Central memory CD8-positive, alpha-beta T cell (primary cell): ENCODE results near the gene MINPP1.

Source experiments
- ATAC-seq: fragments of 150-1000 bp; cut with Tn5 transposase; replicated peaks from 2 replicates; pipeline ENCODE4 v1.10.0; 2022; ENCODE audit warnings: mild to moderate bottlenecking, moderate FRiP score, moderate number of reproducible peaks; ENCODE audit not compliant: poor library complexity, severe bottlenecking; ENCODE audit errors: extremely low read depth
- DNase-seq, 2 donors: peaks; one replicate each; pipeline ENCODE4 v3.0.0; 2021; ENCODE audit warnings: low spot score in 2 of 2
- H3K27ac Mint-ChIP-seq: one replicate; pipeline ENCODE4 v1.8.0; 2022; ENCODE audit warnings: low read depth, mild to moderate bottlenecking, moderate library complexity, mixed read lengths
- H3K27me3 Mint-ChIP-seq: one replicate; pipeline ENCODE4 v1.8.0; 2022; ENCODE audit warnings: mixed read lengths
- H3K36me3 Mint-ChIP-seq: one replicate; pipeline ENCODE4 v1.8.0; 2022; ENCODE audit warnings: mild to moderate bottlenecking, moderate library complexity, mixed read lengths; ENCODE audit not compliant: insufficient read depth
- H3K4me1 Mint-ChIP-seq: one replicate; pipeline ENCODE4 v1.8.0; 2022; ENCODE audit warnings: mixed read lengths
- H3K4me3 Mint-ChIP-seq: one replicate; pipeline ENCODE4 v1.8.0; 2022; ENCODE audit warnings: mild to moderate bottlenecking, moderate library complexity, mixed read lengths
- H3K9me3 Mint-ChIP-seq: one replicate; pipeline ENCODE4 v1.8.0; 2022; ENCODE audit warnings: mixed read lengths

The MINPP1 gene

GRCh38 chr10:87532696-87533095 lies 28.0 kb downstream of the MINPP1 start:
- H3K4me3 Mint-ChIP-seq: no peak overlapping the region
- no peak overlapping the region for H3K27ac Mint-ChIP-seq
- peaks cover 18% of the 10 kb centered on the region for H3K4me1 Mint-ChIP-seq
- H3K9me3 Mint-ChIP-seq: no peaks in the 10 kb centered on the region
- peaks cover 2% of the 10 kb centered on the region for H3K36me3 Mint-ChIP-seq
- ATAC-seq (no peak), DNase-seq (no peak)
- H3K27me3 Mint-ChIP-seq: no peaks in the 10 kb centered on the region

- Mint-ChIP-seq H3K36me3 (peaks cover 2% of the 10 kb centered on the region), H3K27ac (no peak overlapping the region), H3K4me3 (no peak overlapping the region), H3K27me3 (no peaks in the 10 kb centered on the region), H3K4me1 (peaks cover 23% of the 10 kb centered on the region), H3K9me3 (no peaks in the 10 kb centered on the region)
- ATAC-seq: no peak
- no peak for DNase-seq
Measured at GRCh38 chr10:87534173-87534858, 29.6 kb downstream of the MINPP1 start.

- peaks cover 9% of the 10 kb centered on the region for H3K9me3 Mint-ChIP-seq
- DNase-seq (no peak), ATAC-seq (no peak)
- H3K4me3 Mint-ChIP-seq: no peak overlapping the region
- peaks cover 23% of the 10 kb centered on the region for H3K4me1 Mint-ChIP-seq
- H3K36me3 Mint-ChIP-seq: peaks cover 7% of the 10 kb centered on the region
- no peak overlapping the region for H3K27ac Mint-ChIP-seq
- no peaks in the 10 kb centered on the region for H3K27me3 Mint-ChIP-seq
Measured at GRCh38 chr10:87538092-87539015, 33.7 kb downstream of the MINPP1 start.

GRCh38 chr10:87541114-87541513 lies 36.4 kb downstream of the MINPP1 start:
- Mint-ChIP-seq H3K9me3 (peaks cover 9% of the 10 kb centered on the region), H3K4me1 (peaks cover 30% of the 10 kb centered on the region), H3K27ac (no peak overlapping the region), H3K27me3 (no peaks in the 10 kb centered on the region), H3K4me3 (no peak overlapping the region), H3K36me3 (peaks cover 7% of the 10 kb centered on the region)
- ATAC-seq (no peak), DNase-seq (no peak)

GRCh38 chr10:87544721-87545120 lies 40.0 kb downstream of the MINPP1 start:
- Mint-ChIP-seq H3K27me3 (no peaks in the 10 kb centered on the region), H3K4me3 (no peak overlapping the region), H3K9me3 (peaks cover 9% of the 10 kb centered on the region), H3K27ac (no peak overlapping the region), H3K36me3 (peaks cover 11% of the 10 kb centered on the region), H3K4me1 (peaks cover 18% of the 10 kb centered on the region)
- no peak for DNase-seq
- no peak for ATAC-seq

- H3K4me1 Mint-ChIP-seq: peaks cover 16% of the 10 kb centered on the region
- H3K4me3 Mint-ChIP-seq: no peak overlapping the region
- peaks cover 11% of the 10 kb centered on the region for H3K36me3 Mint-ChIP-seq
- ATAC-seq (no peak), DNase-seq (no peak)
- H3K9me3 Mint-ChIP-seq: peaks cover 9% of the 10 kb centered on the region
- H3K27ac Mint-ChIP-seq: no peak overlapping the region
- no peaks in the 10 kb centered on the region for H3K27me3 Mint-ChIP-seq
Measured at GRCh38 chr10:87545783-87546182, 41.1 kb downstream of the MINPP1 start.

GRCh38 chr10:87546210-87546609 lies 41.5 kb downstream of the MINPP1 start:
- Mint-ChIP-seq H3K27me3 (no peaks in the 10 kb centered on the region), H3K4me3 (no peak overlapping the region), H3K4me1 (peaks cover 18% of the 10 kb centered on the region), H3K9me3 (peaks cover 9% of the 10 kb centered on the region), H3K36me3 (peaks cover 10% of the 10 kb centered on the region), H3K27ac (no peak overlapping the region)
- DNase-seq (no peak), ATAC-seq (no peak)

GRCh38 chr10:87546971-87547413 lies 42.3 kb downstream of the MINPP1 start:
- Mint-ChIP-seq H3K4me3 (no peak overlapping the region), H3K36me3 (peaks cover 6% of the 10 kb centered on the region), H3K4me1 (peaks cover 18% of the 10 kb centered on the region), H3K9me3 (peaks cover 9% of the 10 kb centered on the region), H3K27ac (no peak overlapping the region), H3K27me3 (no peaks in the 10 kb centered on the region)
- no peak for DNase-seq
- no peak for ATAC-seq

- no peak overlapping the region for H3K4me3 Mint-ChIP-seq
- no peak for ATAC-seq
- peaks cover 11% of the 10 kb centered on the region for H3K36me3 Mint-ChIP-seq
- H3K27me3 Mint-ChIP-seq: no peaks in the 10 kb centered on the region
- no peak for DNase-seq
- H3K27ac Mint-ChIP-seq: no peak overlapping the region
- peaks cover 5% of the 10 kb centered on the region for H3K9me3 Mint-ChIP-seq
- peaks cover 18% of the 10 kb centered on the region for H3K4me1 Mint-ChIP-seq
Measured at GRCh38 chr10:87547734-87548311, 43.1 kb downstream of the MINPP1 start.

GRCh38 chr10:87550741-87551140 lies 46.0 kb downstream of the MINPP1 start:
- Mint-ChIP-seq H3K4me3 (no peak overlapping the region), H3K36me3 (peaks cover 14% of the 10 kb centered on the region), H3K27me3 (no peaks in the 10 kb centered on the region), H3K9me3 (no peaks in the 10 kb centered on the region), H3K27ac (peak overlapping the region; percentile 41), H3K4me1 (peaks cover 15% of the 10 kb centered on the region)
- DNase-seq (no peak), ATAC-seq (no peak)

- Mint-ChIP-seq H3K4me1 (peaks cover 9% of the 10 kb centered on the region), H3K9me3 (no peaks in the 10 kb centered on the region), H3K4me3 (no peak overlapping the region), H3K27me3 (no peaks in the 10 kb centered on the region), H3K36me3 (peaks cover 12% of the 10 kb centered on the region), H3K27ac (no peak overlapping the region)
- DNase-seq: no peak
- no peak for ATAC-seq
Measured at GRCh38 chr10:87551326-87551725, 46.6 kb downstream of the MINPP1 start.

- Mint-ChIP-seq H3K36me3 (peaks cover 9% of the 10 kb centered on the region), H3K4me3 (no peak overlapping the region), H3K9me3 (no peaks in the 10 kb centered on the region), H3K4me1 (peaks cover 6% of the 10 kb centered on the region), H3K27me3 (no peaks in the 10 kb centered on the region), H3K27ac (no peak overlapping the region)
- ATAC-seq (no peak), DNase-seq (no peak)
Measured at GRCh38 chr10:87552248-87552929, 47.7 kb downstream of the MINPP1 start.
